Measurements from ENCODE around the gene PMM1. TPM values are rescaled to one million over a fixed set of nuclear protein-coding genes. Genes with fewer than 3 reads are reported as not detected.
"Not testable (repeated sequence)": the region's sequence is repeated elsewhere in the genome, so short reads cannot be mapped to it uniquely, and the experiment has no call there.

The PMM1 gene
- total RNA-seq, 1 donor from 2014 or later, result 12.9 TPM

DNA sequence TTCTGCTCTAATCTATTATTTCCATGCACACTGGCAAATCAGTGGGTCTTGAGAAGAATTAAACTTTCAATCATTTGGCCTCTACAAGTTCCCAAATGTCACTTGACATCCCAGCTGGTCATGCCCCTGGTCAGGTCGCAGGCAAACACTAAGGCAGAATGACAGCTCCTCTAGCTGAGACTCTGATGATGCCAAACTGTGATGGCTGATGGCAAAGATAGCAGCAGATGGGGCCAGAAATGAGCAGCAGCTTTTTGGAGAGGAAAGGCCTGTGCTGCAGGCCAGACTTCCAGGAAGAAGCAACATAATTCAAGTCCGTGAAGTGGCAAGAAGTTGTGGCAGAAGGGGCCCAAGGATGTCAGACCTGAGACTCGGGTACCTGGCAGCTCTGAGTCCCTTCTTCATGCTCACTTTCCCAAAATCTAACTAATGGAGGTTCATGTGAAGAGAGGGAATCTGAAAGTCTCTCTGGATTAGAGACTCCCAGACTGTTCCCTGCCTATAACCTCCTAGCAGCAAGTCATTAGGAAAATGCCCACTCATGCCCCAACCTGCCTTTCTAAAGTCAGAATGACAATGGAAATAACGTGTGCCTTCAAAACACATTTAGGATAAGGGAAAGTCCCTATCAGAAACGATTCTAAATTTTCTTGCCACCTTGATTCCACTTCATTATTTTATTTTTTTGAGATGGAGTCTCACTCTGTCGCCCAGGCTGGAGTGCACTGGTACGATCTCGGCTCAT is 9.4 kb upstream of the PMM1 start:
- DNase-seq (no peak), ATAC-seq (no peak)
- intact Hi-C loops (cut with micrococcal nuclease), result no loop called here

DNA sequence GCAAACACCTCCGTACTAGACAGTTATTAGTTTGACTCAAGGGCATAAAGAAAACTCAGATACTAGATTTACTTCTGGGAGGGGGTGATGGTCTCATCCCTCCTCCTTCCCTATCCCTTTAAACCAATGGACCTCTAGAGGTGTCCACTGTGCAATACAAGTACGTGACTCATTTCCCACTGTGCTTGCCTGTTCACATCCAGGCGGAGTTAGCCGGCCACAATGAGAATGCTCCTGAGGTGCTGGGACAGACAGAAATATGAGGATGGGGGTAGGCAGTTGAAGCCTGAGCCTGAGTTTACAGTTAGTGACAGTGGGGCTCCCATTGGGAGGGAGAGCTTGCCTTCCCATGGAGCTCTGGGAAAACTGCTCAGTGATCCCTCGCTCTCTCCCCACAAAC is 8.4 kb upstream of the PMM1 start:
- ATAC-seq, result peak; percentile 12
- intact Hi-C loops (cut with micrococcal nuclease), result no loop called here
- no peak for DNase-seq

- intact Hi-C loops (cut with micrococcal nuclease), result no loop called here
- no peak for DNase-seq
- ATAC-seq, result no peak
Measured at GRCh38 chr22:41597635-41597953, 8.0 kb upstream of the PMM1 start.

GRCh38 chr22:41596776-41597634 is 7.4 kb upstream of the PMM1 start:
- intact Hi-C loops (cut with micrococcal nuclease), result no loop called here
- peak; percentile 76 for DNase-seq
- peak; percentile 91 for ATAC-seq

- intact Hi-C loops (cut with micrococcal nuclease), result no loop called here
- ATAC-seq, result no peak
- no peak for DNase-seq
Measured at GRCh38 chr22:41595703-41596102, 6.1 kb upstream of the PMM1 start.

- intact Hi-C loops (cut with micrococcal nuclease); ATAC-seq; DNase-seq: not testable (repeated sequence)
Measured at GRCh38 chr22:41593336-41593960, 3.8 kb upstream of the PMM1 start.

GRCh38 chr22:41587347-41587723 is 2.3 kb downstream of the PMM1 start:
- ATAC-seq (no peak), DNase-seq (no peak)
- intact Hi-C loops (cut with micrococcal nuclease), result no loop called here

DNA sequence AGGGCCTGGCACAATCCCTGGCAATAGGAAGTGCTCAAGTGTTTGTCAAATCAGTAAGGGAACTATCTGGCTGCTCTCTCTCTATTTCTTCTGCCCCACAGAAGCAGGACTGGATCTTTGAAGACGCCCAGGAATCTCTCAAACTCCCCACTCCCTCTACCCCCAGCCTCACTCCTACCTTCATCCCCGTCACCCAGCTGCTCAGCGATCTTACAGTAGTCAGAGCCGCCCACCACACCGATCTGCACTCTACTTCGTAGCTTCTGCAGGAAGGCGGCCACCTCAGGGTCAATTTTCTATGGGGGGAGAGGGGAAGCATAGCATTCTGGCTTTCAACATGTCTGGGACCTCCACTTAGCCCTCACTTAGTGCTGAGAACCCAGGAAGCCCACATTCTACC is 3.7 kb downstream of the PMM1 start:
- ATAC-seq (no peak), DNase-seq (no peak)
- intact Hi-C loops (cut with micrococcal nuclease), result no loop called here

DNA sequence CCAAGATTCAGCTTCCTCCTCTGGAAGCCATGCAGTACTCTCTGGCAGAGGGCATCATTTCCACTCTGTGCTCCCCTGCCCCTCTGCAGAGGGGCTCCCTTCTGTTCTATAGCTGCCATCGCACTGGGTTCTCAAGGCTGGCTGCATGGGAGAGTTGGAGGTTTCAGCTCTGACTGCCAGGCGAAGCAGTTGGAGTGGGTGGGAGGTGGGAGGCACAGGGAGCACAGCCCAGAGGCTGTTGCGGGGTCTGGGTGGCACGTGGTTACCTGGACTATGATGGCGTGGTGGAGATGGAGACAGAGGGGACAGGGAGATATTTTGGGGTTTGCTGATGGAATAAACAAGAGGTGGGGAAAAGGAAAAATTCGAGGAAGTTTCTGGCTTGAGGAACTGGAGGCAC is 4.8 kb downstream of the PMM1 start:
- intact Hi-C loops (cut with micrococcal nuclease), result no loop called here
- no peak for DNase-seq
- ATAC-seq, result no peak

GRCh38 chr22:41582694-41583093 is 6.9 kb downstream of the PMM1 start:
- intact Hi-C loops (cut with micrococcal nuclease), result no loop called here
- ATAC-seq (peak; percentile 42), DNase-seq (no peak)

GRCh38 chr22:41579997-41580355 is 9.7 kb downstream of the PMM1 start:
- no peak for ATAC-seq
- intact Hi-C loops (cut with micrococcal nuclease), result no loop called here
- no peak for DNase-seq

GRCh38 chr22:41579297-41579996 is 10.2 kb downstream of the PMM1 start:
- DNase-seq (no peak), ATAC-seq (no peak)
- intact Hi-C loops (cut with micrococcal nuclease), result no loop called here

DNA sequence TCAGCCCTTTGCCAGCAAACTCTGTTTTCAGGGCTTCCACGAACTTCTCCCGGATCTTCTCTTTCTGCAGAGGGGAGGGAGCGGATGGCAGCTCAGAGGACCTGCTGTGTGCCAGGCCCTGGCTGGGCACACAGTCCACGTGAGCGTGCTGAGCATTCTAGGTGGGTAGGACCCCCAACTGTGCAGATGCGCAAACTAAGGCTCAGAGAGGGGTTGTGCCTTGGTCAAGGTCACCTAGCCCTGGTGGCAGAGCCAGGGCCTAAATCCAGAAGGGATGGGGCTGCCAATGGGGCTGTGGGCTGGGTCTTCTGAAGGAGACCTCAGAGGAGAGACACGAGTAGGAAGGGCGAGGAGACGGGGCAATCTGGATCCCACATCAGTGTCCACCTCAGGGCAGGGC is 10.8 kb downstream of the PMM1 start:
- ATAC-seq (peak; percentile 0), DNase-seq (no peak)
- intact Hi-C loops (cut with micrococcal nuclease), result no loop called here

- no peak for DNase-seq
- ATAC-seq, result peak; percentile 2
- intact Hi-C loops (cut with micrococcal nuclease), result no loop called here
Measured at GRCh38 chr22:41578114-41578513, 11.5 kb downstream of the PMM1 start.

DNA sequence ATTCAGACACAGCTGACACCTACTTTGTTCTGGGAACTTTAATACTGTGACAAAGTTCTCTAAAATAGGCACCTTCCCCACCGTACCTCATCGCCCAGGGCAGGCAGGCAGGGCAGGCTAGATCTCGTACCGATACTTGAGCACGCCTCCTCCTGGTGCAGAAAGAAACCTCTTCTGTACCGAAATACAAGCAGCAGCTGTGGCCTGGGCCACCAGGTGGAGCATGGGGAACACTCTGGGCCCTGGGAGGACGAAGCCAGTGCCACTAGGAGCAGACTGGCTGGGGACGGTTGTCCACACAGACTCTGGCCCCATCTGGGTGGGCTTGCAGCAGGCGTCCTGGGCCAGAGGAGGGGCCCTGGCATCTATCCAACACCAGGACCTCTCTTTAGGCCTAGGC is 12.8 kb downstream of the PMM1 start:
- peak; percentile 80 for DNase-seq
- intact Hi-C loops (cut with micrococcal nuclease), result no loop called here
- ATAC-seq, result peak; percentile 59

DNA sequence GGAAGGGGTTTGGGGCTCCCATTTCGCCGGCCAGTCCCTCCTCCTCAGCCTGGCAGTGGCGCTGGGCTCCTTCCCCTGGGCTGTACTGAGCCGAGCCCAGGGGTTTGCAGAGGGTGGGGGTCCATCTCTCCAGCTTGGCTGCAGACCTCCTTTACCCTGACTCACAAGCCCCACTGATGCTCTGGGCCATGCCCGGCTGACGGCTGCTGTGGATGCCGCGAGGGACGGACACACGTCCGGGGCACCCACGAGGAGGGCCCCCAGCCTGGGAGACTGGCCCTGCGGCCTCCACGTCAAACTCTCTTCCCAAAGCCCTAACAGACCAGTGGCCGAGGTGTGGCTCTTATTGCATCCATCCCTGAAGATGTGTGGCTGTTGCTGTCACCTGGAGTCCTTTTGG is 14.1 kb downstream of the PMM1 start:
- DNase-seq (no peak), ATAC-seq (peak; percentile 0)
- intact Hi-C loops (cut with micrococcal nuclease), result no loop called here

DNA sequence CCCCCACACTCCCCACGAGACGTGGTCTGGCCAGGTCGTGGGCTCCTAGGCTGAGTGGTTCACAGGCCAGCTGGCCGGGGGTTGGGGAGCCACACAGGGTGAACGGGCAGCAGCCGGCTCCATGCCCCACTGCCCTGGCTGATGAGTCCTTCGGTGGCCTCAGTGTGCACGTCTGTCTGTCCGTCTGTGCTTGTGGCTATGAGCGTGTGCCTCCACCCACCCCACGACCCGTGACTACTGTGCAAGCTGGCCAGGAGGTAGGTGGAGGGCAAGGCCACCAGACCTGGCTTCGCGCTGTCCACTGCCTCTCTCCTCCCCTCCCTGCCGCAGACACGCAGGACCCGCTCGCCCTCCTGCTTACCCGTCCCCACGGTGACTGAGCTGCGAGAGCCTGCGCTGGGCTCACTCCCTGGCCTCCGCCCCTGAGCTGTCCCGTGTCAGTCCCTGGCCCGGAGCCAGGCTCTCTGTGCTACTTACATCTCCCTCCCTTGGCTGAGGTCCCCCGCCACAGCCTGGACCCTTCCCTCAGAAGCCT is 14.7 kb downstream of the PMM1 start:
- DNase-seq (peak; percentile 94), ATAC-seq (peak; percentile 61)
- intact Hi-C loops (cut with micrococcal nuclease), result no loop called here

- no peak for DNase-seq
- no peak for ATAC-seq
- intact Hi-C loops (cut with micrococcal nuclease), result no loop called here
Measured at GRCh38 chr22:41573677-41574076, 16.0 kb downstream of the PMM1 start.

GRCh38 chr22:41572305-41572704 is 17.3 kb downstream of the PMM1 start:
- DNase-seq; ATAC-seq; intact Hi-C loops (cut with micrococcal nuclease): not testable (repeated sequence)

- ATAC-seq (no peak), DNase-seq (no peak)
- intact Hi-C loops (cut with micrococcal nuclease), result no loop called here
Measured at GRCh38 chr22:41571786-41572185, 17.9 kb downstream of the PMM1 start.

Data from left ventricle myocardium superior (tissue), 1 donor.